Natural killer cell (primary cell): ENCODE data around the gene ADAMTS17. TPM values are rescaled to one million over a fixed set of nuclear protein-coding genes. Genes with fewer than 3 reads are reported as not detected.

Experiments
- ATAC-seq, 3 donors: fragments of 150-1000 bp in 2 of 3; fragments of 200-7000 bp in 1 of 3; cut with Tn5 transposase; 1 replicate in 1 of 3; 2 replicates in 2 of 3; pipeline ENCODE4 v1.10.0; 2021; ENCODE audit warnings: mild to moderate bottlenecking in 2 of 3, moderate library complexity in 2 of 3
- DNase-seq, 2 donors: peaks; one replicate each; pipeline versions ENCODE4 v3.0.0 to v3.0.0-alpha.2; 2013 to 2021; ENCODE audit warnings: mixed read lengths in 1 of 2
- H3K27ac ChIP-seq: one replicate; pipeline ENCODE4 v1.5.1; 2013; ENCODE audit warnings: mild to moderate bottlenecking, low read length
- H3K27me3 ChIP-seq: one replicate; pipeline ENCODE4 v1.6.1; 2013; ENCODE audit warnings: low read length; ENCODE audit not compliant: control insufficient read depth, insufficient read depth
- H3K36me3 ChIP-seq: one replicate; pipeline ENCODE4 v1.6.1; 2013; ENCODE audit warnings: low read length; ENCODE audit not compliant: control insufficient read depth, insufficient read depth
- H3K4me1 ChIP-seq: one replicate; pipeline ENCODE4 v1.6.1; 2013; ENCODE audit warnings: low read length; ENCODE audit not compliant: control insufficient read depth, insufficient read depth
- H3K4me3 ChIP-seq: one replicate; pipeline ENCODE4 v1.5.1; 2013; ENCODE audit warnings: low read length
- H3K9me3 ChIP-seq: one replicate; pipeline ENCODE4 v1.6.1; 2013; ENCODE audit warnings: low read length; ENCODE audit not compliant: control insufficient read depth, insufficient read depth
- H3K27ac Mint-ChIP-seq, 2 donors: one replicate each; pipeline ENCODE4 v1.8.0; 2022; ENCODE audit warnings: mild to moderate bottlenecking in 2 of 2, mixed read lengths in 2 of 2, moderate library complexity in 1 of 2
- H3K27me3 Mint-ChIP-seq, 2 donors: one replicate each; pipeline ENCODE4 v1.8.0; 2022; ENCODE audit warnings: low read depth in 2 of 2, mixed read lengths in 2 of 2
- H3K36me3 Mint-ChIP-seq: one replicate; pipeline ENCODE4 v1.8.0; 2022; ENCODE audit warnings: mixed read lengths
- H3K4me1 Mint-ChIP-seq, 2 donors: one replicate each; pipeline ENCODE4 v1.8.0; 2022; ENCODE audit warnings: mixed read lengths in 2 of 2
- H3K4me3 Mint-ChIP-seq: one replicate; pipeline ENCODE4 v1.8.0; 2022; ENCODE audit warnings: mild to moderate bottlenecking, moderate library complexity, mixed read lengths
- H3K9me3 Mint-ChIP-seq, 2 donors: one replicate each; pipeline ENCODE4 v1.8.0; 2022; ENCODE audit warnings: mixed read lengths in 2 of 2
- WGBS: methylation state at CpG from one replicate; pipeline ENCODE4 v1.1.7; 2013; ENCODE audit warnings: missing lambda C conversion rate; ENCODE audit not compliant: insufficient coverage; 5-methylcytosine and 5-hydroxymethylcytosine counted together
- intact Hi-C: fragments of 100-400 bp; cut with micrococcal nuclease; formaldehyde crosslinking; loops from one replicate; pipeline ENCODE4 v1.14.2; 2022
- total RNA-seq, 4 donors: library from RNA; stranded (reverse); fragments of 120-200 nt in 1 of 4; gene quantifications; one replicate each; pipeline versions ENCODE4 v1.2.3 to v1.2.4, GENCODE V29; 2013 to 2022
- TF ChIP-seq, protein P1 (sequence below): fragments of 200-600 bp; IDR thresholded peaks from one replicate; pipeline ENCODE4 v1.8.0; 2022; ENCODE audit warnings: antibody characterized with exemption

The ADAMTS17 gene
- total RNA-seq, 3 donors from 2014 or later (not counting 1 experiment from before 2014, with no cell fraction given), result 4.8 to 9.5 (median 5.3) TPM

DNA sequence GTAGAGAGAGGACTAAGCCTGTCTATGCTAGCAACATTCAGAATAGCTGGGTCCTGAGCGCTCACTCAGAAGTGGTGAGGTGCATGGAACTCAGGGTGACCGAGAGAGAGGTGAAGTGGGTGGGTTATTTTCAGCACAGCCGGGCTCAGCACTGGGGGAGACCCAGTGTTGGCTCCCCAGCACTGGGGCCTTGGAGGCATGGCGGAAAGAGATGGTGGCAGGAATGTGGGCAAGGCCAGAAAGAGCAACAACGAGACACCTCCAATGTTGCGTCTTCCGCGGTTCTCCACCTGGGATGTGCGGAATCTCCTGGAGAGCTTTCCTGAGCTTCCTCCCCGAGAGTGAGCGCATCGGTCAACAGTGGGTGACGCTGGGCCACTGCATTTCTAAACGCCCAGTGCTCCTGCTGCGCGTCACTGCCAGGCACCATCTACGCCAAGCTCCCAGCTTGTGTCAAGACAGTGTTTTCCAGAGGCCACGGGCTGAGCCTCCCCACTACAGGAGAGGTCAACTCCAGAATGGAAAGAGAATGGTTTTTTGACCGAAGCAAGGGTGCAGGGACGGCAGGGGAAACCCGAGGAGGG lies 148.4 kb downstream of the ADAMTS17 start:
- TF ChIP-seq, protein P1, sequence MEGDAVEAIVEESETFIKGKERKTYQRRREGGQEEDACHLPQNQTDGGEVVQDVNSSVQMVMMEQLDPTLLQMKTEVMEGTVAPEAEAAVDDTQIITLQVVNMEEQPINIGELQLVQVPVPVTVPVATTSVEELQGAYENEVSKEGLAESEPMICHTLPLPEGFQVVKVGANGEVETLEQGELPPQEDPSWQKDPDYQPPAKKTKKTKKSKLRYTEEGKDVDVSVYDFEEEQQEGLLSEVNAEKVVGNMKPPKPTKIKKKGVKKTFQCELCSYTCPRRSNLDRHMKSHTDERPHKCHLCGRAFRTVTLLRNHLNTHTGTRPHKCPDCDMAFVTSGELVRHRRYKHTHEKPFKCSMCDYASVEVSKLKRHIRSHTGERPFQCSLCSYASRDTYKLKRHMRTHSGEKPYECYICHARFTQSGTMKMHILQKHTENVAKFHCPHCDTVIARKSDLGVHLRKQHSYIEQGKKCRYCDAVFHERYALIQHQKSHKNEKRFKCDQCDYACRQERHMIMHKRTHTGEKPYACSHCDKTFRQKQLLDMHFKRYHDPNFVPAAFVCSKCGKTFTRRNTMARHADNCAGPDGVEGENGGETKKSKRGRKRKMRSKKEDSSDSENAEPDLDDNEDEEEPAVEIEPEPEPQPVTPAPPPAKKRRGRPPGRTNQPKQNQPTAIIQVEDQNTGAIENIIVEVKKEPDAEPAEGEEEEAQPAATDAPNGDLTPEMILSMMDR, result no peak
- no peaks in the 10 kb centered on the region for H3K9me3 ChIP-seq
- H3K27ac ChIP-seq, result no peak overlapping the region
- Mint-ChIP-seq H3K4me1 (peaks cover 0 to under 1% of the 10 kb centered on the region in 2 donors), H3K9me3 (no peaks in the 10 kb centered on the region), H3K36me3 (no peaks in the 10 kb centered on the region), H3K4me3 (no peak overlapping the region), H3K27me3 (peaks cover 14 to 28% of the 10 kb centered on the region in 2 donors), H3K27ac (no peak overlapping the region)
- H3K27me3 ChIP-seq, result no peaks in the 10 kb centered on the region
- no peak for DNase-seq
- no peaks in the 10 kb centered on the region for H3K4me1 ChIP-seq
- ATAC-seq, result no peak
- WGBS, result 91% methylated on average over 21 of the region's 21 CpGs
- no peaks in the 10 kb centered on the region for H3K36me3 ChIP-seq
- no peak overlapping the region for H3K4me3 ChIP-seq
- intact Hi-C loops, result no loop called here

DNA sequence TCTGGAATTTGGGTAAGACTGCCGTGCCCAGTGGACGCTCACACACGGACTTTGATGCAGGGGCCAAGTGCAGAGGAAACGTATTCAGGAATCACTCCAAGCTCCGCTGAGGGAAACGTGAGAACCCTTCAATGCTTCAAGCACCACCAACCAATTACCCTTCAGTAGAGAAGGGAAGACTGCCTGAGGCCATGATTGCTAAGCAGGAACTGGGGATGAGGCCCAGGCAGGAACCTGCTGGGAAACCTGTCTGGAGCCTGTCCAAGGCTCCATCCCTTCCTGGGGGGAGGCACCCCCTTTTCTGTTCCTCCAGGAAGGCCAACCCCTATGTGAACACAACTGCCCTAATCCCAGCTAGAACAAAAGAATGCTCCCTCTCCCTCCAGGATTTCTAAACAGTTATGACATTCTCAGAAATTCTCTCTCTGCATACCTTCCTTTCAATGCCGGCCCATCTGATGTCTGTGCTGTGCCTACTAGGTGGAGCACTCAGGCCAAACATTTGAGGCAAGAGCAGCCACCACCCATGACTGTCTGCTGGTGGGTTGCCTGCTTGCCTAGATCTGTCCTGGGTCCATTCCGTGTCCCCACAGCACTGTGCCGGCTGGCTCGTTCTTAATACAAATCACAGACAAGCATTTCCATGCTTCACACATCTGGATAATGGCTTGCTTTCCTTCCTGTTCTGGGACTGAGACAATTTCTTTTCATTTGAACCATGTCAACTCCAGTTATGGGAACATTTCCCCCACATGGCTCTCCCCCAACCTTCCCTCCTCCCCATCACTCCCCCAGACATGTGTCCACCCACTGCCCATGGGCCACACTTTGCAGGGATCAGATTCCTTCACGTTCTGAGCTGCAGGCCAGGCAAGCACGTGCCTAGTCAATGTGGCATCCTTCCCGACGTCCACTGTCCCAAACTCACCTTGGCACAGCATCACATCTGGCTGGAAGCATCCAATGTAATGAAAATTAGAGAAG lies 149.4 kb downstream of the ADAMTS17 start:
- no peaks in the 10 kb centered on the region for H3K36me3 Mint-ChIP-seq
- DNase-seq (no peak), ATAC-seq (no peak)
- no peak overlapping the region for H3K4me3 Mint-ChIP-seq
- Histone ChIP-seq H3K27me3 (no peaks in the 10 kb centered on the region), H3K4me1 (no peaks in the 10 kb centered on the region), H3K36me3 (no peaks in the 10 kb centered on the region), H3K4me3 (no peak overlapping the region), H3K27ac (no peak overlapping the region), H3K9me3 (no peaks in the 10 kb centered on the region)
- peaks cover 14 to 32% of the 10 kb centered on the region in 2 donors for H3K27me3 Mint-ChIP-seq
- no peak overlapping the region for H3K27ac Mint-ChIP-seq
- H3K4me1 Mint-ChIP-seq, result no peaks in the 10 kb centered on the region
- no peaks in the 10 kb centered on the region for H3K9me3 Mint-ChIP-seq
- intact Hi-C loops, result no loop called here
- WGBS, result 89% methylated on average over 14 of the region's 14 CpGs
- TF ChIP-seq, protein P1, result no peak

DNA sequence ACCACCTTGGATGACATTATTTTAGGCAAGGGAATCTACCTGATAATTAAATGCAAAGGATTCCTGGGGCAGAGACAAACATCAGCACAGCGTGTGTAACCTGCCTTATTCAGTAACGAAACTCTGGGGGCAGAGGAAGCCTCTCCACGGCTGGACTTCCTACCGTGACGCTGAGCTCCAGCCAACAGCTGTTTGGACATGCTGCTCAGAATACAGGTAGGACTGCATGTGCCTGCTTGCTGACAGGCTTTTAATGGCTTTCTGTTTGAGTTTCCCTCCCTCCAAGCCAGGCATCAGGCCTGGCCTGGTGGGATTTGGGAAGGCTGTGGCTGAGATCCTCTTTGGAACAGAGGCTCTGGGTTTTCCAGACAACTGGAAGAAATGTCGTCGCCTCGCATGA lies 150.6 kb downstream of the ADAMTS17 start:
- ATAC-seq (no peak), DNase-seq (no peak)
- Mint-ChIP-seq H3K27ac (no peak overlapping the region), H3K9me3 (no peaks in the 10 kb centered on the region), H3K4me3 (no peak overlapping the region), H3K27me3 (peaks cover 16 to 43% of the 10 kb centered on the region in 2 donors), H3K4me1 (no peaks in the 10 kb centered on the region), H3K36me3 (no peaks in the 10 kb centered on the region)
- intact Hi-C loops, result no loop called here
- H3K27ac ChIP-seq, result no peak overlapping the region
- TF ChIP-seq, protein P1, result no peak
- no peaks in the 10 kb centered on the region for H3K36me3 ChIP-seq
- 55% methylated on average over 8 of the region's 8 CpGs for whole genome bisulfite sequencing
- no peaks in the 10 kb centered on the region for H3K27me3 ChIP-seq
- no peaks in the 10 kb centered on the region for H3K9me3 ChIP-seq
- H3K4me1 ChIP-seq, result no peaks in the 10 kb centered on the region
- no peak overlapping the region for H3K4me3 ChIP-seq
